ENCODE measurements around the gene CALCB.

Gene CALCB

DNA sequence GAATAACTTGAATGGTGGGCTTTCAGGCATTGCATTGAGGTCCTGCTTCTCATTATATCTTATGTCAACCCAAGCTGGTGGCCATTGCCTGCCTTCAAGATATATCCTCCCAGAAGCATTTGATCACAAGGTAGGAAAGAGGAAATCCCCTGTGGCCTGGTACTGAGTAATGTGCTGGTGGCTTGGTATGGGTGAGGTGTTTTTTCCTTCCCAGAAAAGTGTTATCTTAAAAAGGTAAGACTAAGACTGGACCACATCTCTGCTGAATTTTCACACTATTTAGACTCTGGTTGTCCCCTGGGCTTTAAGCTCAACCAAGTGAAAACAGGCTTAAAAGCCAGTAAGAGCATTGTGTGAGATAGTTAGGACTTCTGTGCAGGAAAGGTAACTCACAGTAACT, 45.0 kb downstream of the CALCB start:
- no peak for DNase-seq (ENCODE audit: low read depth)

GRCh38 chr11:15119352-15119751, 46.0 kb downstream of the CALCB start:
- DNase-seq (ENCODE audit: low read depth) = no peak

DNA sequence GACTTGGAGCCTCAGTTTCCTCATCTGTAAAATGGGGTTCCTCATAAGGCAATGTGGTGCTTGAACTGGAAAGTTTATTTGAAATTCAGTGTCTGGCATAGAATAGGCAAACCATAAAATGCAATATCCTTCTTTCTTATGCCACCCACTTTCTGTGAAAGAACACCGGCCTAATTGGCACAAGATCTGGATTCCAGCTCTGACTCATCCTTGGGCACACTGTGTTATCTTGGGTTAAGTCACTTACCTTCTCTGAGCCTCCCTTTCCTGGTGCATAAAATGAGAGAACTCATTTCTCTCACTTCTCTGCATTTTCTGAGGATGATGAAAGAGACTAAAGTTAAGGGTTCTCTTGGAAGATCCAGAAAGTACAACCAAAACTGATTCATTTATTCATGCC, 46.4 kb downstream of the CALCB start:
- DNase-seq (ENCODE audit: low read depth) = no peak

DNA sequence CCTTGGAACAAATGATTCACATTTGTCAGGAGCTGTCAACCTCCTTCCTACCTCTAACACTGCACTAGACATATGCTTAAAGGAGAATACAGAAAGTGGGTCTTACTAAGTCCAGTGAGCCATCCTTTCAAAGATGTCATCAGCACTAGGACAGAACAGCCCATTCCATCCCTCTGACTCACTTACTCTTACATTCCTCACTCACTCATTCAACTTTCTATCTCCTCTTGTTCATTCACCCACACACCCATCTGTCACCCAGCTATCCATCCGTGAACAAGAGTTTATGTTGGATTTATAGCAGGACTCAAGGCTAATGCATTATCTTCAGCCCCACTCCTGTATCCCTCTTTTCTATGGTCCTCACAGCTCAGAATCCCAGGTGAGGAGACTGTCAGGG, 50.5 kb downstream of the CALCB start:
- peak; percentile 92 for DNase-seq (ENCODE audit: low read depth)

- no peak for DNase-seq (ENCODE audit: low read depth)
Observed at GRCh38 chr11:15124528-15124927, 51.1 kb downstream of the CALCB start.

DNA sequence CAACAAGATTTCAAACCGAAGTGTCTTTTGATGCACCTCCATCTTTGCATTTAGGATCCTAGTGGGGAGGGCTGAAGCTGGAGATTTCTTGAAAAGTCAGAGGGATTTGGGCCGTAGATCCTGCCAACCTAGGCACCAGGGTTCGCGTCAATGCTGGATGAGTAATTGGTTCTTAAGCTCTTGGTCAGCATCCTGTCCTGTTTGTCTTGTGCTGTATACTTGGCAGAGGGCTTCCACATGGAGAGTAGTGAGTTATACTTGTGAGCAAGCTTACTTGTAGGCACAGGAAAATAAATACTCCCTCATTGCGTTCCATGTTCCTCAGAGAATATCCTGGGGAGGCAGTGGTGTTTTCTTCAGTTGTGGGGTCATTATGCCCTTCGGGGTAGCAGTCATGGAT, 53.9 kb downstream of the CALCB start:
- DNase-seq (ENCODE audit: low read depth) = peak; percentile 53

Data from HS-5 (cell line).